Endothelial cell of umbilical vein (primary cell): ENCODE results near the gene REEP1. TPM values are rescaled to one million over a fixed set of nuclear protein-coding genes. Genes with fewer than 3 reads are reported as not detected.

ENCODE experiments used
- BruUV-seq: library from RNA; stranded (reverse); fragments of 400-500 nt; replicated peaks from 2 replicates; lab custom pipeline; 2021; lab: Mats Ljungman, UMichigan
- CTCF ChIA-PET: fragments of 300-600, 350-600 bp; sonication (Branson Sonifier 250); formaldehyde crosslinking; loops from one replicate; lab custom pipeline; 2021; ENCODE audit warnings: antibody characterized with exemption, inconsistent platforms; lab: Charles Lee
- POLR2A ChIA-PET: fragments of 300-600, 350-600 bp; sonication (Branson Sonifier 250); formaldehyde crosslinking; loops from one replicate; lab custom pipeline; 2021; ENCODE audit warnings: antibody characterized with exemption, inconsistent platforms; lab: Charles Lee
- DNase-seq: peaks from one replicate; pipeline ENCODE4 v3.0.0-alpha.2; 2011; ENCODE audit warnings: low read depth, low spot score
- FAIRE-seq: peaks from 2 replicates; lab custom pipeline; 2011; peaks lifted over from hg19 to GRCh38; lab: Jason Lieb, UNC
- H2AFZ ChIP-seq: 2 replicates; pipeline ENCODE4 v1.6.0; 2012; ENCODE audit warnings: low read depth, low read length, control low read depth, inconsistent platforms
- H3K27ac ChIP-seq: 2 replicates; pipeline ENCODE4 v1.5.1; 2011; ENCODE audit warnings: low read depth, mild to moderate bottlenecking, control low read depth, low read length, moderate library complexity; ENCODE audit not compliant: insufficient read depth
- H3K27me3 ChIP-seq, 2 experiments: 2 replicates each; pipeline versions ENCODE4 v1.6.0 to v1.6.1; 2011; ENCODE audit warnings: low read length in 2 of 2, mixed read lengths in 1 of 2; ENCODE audit not compliant: control insufficient read depth in 2 of 2, insufficient read depth in 2 of 2
- H3K36me3 ChIP-seq, 2 experiments: 2 replicates in 1 of 2; 3 replicates in 1 of 2; pipeline ENCODE4 v1.5.1; 2011; ENCODE audit warnings: low read length in 2 of 2, mild to moderate bottlenecking in 1 of 2, moderate library complexity in 1 of 2; ENCODE audit not compliant: control insufficient read depth in 2 of 2, insufficient read depth in 2 of 2; ENCODE audit errors: extremely low read depth in 1 of 2
- H3K4me1 ChIP-seq: 3 replicates; pipeline ENCODE4 v1.5.1; 2011; ENCODE audit warnings: mild to moderate bottlenecking, low read length; ENCODE audit not compliant: control insufficient read depth, insufficient read depth; ENCODE audit errors: extremely low read depth
- H3K4me2 ChIP-seq: 2 replicates; pipeline ENCODE4 v1.6.1; 2011; ENCODE audit warnings: low read length, control low read depth, mixed read lengths; ENCODE audit not compliant: insufficient read depth
- H3K4me3 ChIP-seq, 3 experiments: fragments of 200-600 bp in 1 of 3; sonication (generic), shearing (Covaris generic) in 1 of 3; replicated peaks in 1 of 3; 2 replicates each; pipeline ENCODE4 v1.5.1; 2011 to 2016; ENCODE audit warnings: control low read depth in 3 of 3, low read length in 3 of 3, mild to moderate bottlenecking in 2 of 3, inconsistent platforms in 1 of 3, low read depth in 1 of 3, moderate library complexity in 1 of 3; ENCODE audit not compliant: insufficient read depth in 1 of 3
- H3K79me2 ChIP-seq: 2 replicates; pipeline ENCODE4 v1.6.0; 2012; ENCODE audit warnings: low read length, inconsistent platforms; ENCODE audit not compliant: control insufficient read depth, insufficient read depth
- H3K9ac ChIP-seq: replicated peaks from 2 replicates; pipeline ENCODE3; 2011; ENCODE audit warnings: low read length, control low read depth; ENCODE audit not compliant: insufficient read depth; ENCODE audit errors: extremely low read depth
- H3K9me1 ChIP-seq: replicated peaks from 3 replicates; pipeline ENCODE4 v1.6.0; 2011; ENCODE audit warnings: mild to moderate bottlenecking, low read length; ENCODE audit not compliant: control insufficient read depth, insufficient read depth; ENCODE audit errors: extremely low read depth
- H3K9me3 ChIP-seq: replicated peaks from 2 replicates; pipeline ENCODE4 v1.5.1; 2012; ENCODE audit warnings: low read length, inconsistent platforms; ENCODE audit not compliant: control insufficient read depth, insufficient read depth
- H4K20me1 ChIP-seq: replicated peaks from 2 replicates; pipeline ENCODE3; 2011; ENCODE audit warnings: mild to moderate bottlenecking, low read length; ENCODE audit not compliant: control insufficient read depth, insufficient read depth; ENCODE audit errors: extremely low read depth
- CTCF ChIP-seq, 2 donors: IDR thresholded peaks; 1 replicate in 1 of 2; 2 replicates in 1 of 2; pipeline ENCODE4 v1.5.1; 2011; ENCODE audit warnings: low read length in 2 of 2, mild to moderate bottlenecking in 2 of 2, moderate library complexity in 2 of 2, control low read depth in 1 of 2, inconsistent platforms in 1 of 2, low read depth in 1 of 2; ENCODE audit not compliant: insufficient read depth in 1 of 2; ENCODE audit errors: extremely low read depth in 1 of 2
- EZH2 ChIP-seq: IDR thresholded peaks from 2 replicates; pipeline ENCODE4 v1.6.1; 2012; ENCODE audit warnings: borderline replicate concordance, low read depth, mild to moderate bottlenecking, moderate library complexity, low read length, inconsistent platforms; ENCODE audit not compliant: severe bottlenecking
- FOS ChIP-seq: IDR thresholded peaks from 2 replicates; pipeline ENCODE4 v1.6.1; 2011; ENCODE audit warnings: mild to moderate bottlenecking, low read length, moderate library complexity, borderline replicate concordance; ENCODE audit not compliant: insufficient read depth
- GATA2 ChIP-seq: IDR thresholded peaks from 2 replicates; pipeline ENCODE4 v1.7.0; 2011; ENCODE audit warnings: low read depth, mild to moderate bottlenecking, moderate library complexity, mixed read lengths, low read length; ENCODE audit not compliant: insufficient read length, insufficient read depth
- JUN ChIP-seq: IDR thresholded peaks from 2 replicates; pipeline ENCODE4 v1.6.1; 2011; ENCODE audit warnings: borderline replicate concordance, low read depth; ENCODE audit not compliant: insufficient read length, insufficient read depth
- MAX ChIP-seq: IDR thresholded peaks from 2 replicates; pipeline ENCODE4 v1.6.1; 2011; ENCODE audit not compliant: insufficient read depth, insufficient read length
- MYC ChIP-seq: IDR thresholded peaks from one replicate; pipeline ENCODE4 v1.6.1; 2011; ENCODE audit warnings: mild to moderate bottlenecking, low read depth, low read length
- POLR2A ChIP-seq: IDR thresholded peaks from 2 replicates; pipeline ENCODE4 v1.6.1; 2012; ENCODE audit warnings: low read depth, mild to moderate bottlenecking, control low read depth, low read length
- POLR2AphosphoS5 ChIP-seq: IDR thresholded peaks from 2 replicates; pipeline ENCODE4 v1.6.1; 2012; ENCODE audit warnings: low read depth, mild to moderate bottlenecking, control low read depth, low read length, moderate library complexity; ENCODE audit not compliant: insufficient read depth
- dilution Hi-C: fragments of 300-500 bp; cut with MboI; formaldehyde crosslinking; loops from one replicate; pipeline ENCODE4 v1.15.0; 2019; ENCODE audit warnings: low sequenced_read_pairs; ENCODE audit not compliant: extremely low pct_ligation_motif_present
- intact Hi-C: fragments of 100-400 bp; cut with micrococcal nuclease; formaldehyde crosslinking; loops from one replicate; pipeline ENCODE4 v1.10.0; 2022
- polyA plus RNA-seq, 4 experiments: library from polyadenylated mRNA; depleted of rRNA in 3 of 4; stranded (reverse) in 3 of 4; unstranded in 1 of 4; fragments of >200 nt; gene quantifications; 2 replicates each; pipeline versions ENCODE4 v1.2.1 to v1.2.3, GENCODE V29; 2011 to 2012; ENCODE audit warnings: missing spikeins in 1 of 4
- total RNA-seq: library from RNA; stranded (reverse); gene quantifications from 2 replicates; pipeline ENCODE4 v1.2.3, GENCODE V29; 2021

Gene REEP1
- total and polyA plus RNA-seq, 2 donors (not counting 3 experiments of a cell fraction or from before 2014, with no cell fraction given) = 0.11 to 0.53 TPM

GRCh38 chr2:86195808-86196387, 141.5 kb downstream of the REEP1 start:
- TF ChIP-seq JUN (no peak), GATA2 (no peak), EZH2 (no peak), POLR2A (no peak), MYC (no peak), POLR2AphosphoS5 (no peak), FOS (no peak), CTCF (IDR thresholded peaks at IDR 0.05; ENCODE audit: extremely low read depth in 1 of 2, insufficient read depth in 1 of 2, low read depth in 1 of 2, low read length in 2 of 2) (no peak), MAX (no peak)
- DNase-seq = no peak
- Histone ChIP-seq H3K36me3 (no peaks in the 10 kb centered on the region), H2AFZ (peak overlapping the region; percentile 5), H3K79me2 (peaks cover 51% of the 10 kb centered on the region), H3K4me1 (peaks cover 21% of the 10 kb centered on the region), H3K9me1 (no peaks in the 10 kb centered on the region), H3K27me3 (no peaks in the 10 kb centered on the region), H3K9ac (peak overlapping the region; percentile 95), H3K4me2 (peak overlapping the region; percentile 85), H3K4me3 (peak overlapping the region; percentile 61 to 92 (median 81)), H3K9me3 (no peaks in the 10 kb centered on the region), H4K20me1 (no peaks in the 10 kb centered on the region), H3K27ac (peak overlapping the region; percentile 92)
- CTCF ChIA-PET = interaction anchor here (0.8 to 2.1 kb wide), 3 partner anchors 10 to 25 kb away, joined by 3 to 5 read pairs (median 5); no protein-coding TSS in a partner anchor
- BruUV-seq = TSS peak; percentile 59
- POLR2A ChIA-PET = interaction anchor here (0.6 to 1.0 kb wide), 2 partner anchors 25 to 240 kb away, joined by 3 read pairs; no protein-coding TSS in a partner anchor
- dilution Hi-C loops (no loop called here), intact Hi-C loops (loop anchor here (5.0 kb wide), 1 partner anchor 426 kb away; the partner anchor contains the start of gene RNF103)
- no peak for FAIRE-seq
